ENCODE results near the gene DCAF8.

The DCAF8 gene

DNA sequence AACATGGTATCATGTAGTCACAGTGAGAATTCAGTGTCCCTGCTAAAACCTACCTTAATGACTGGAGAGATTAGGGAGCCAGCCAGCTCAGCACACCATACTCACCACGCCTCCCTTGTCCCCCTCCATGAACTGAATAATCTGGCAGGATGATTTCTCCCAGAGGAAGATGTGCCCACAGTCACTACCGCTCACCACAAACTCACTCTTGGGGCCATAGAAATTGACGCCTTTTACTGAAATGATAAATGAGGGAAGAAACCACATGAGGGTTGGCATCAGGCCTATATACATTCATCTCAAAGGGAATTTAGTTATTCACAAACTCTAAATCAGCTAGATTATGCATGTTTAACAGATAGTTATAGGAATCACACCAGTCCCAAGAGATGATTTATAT lies 39.8 kb downstream of the DCAF8 start:
- DNase-seq: no peak

DNA sequence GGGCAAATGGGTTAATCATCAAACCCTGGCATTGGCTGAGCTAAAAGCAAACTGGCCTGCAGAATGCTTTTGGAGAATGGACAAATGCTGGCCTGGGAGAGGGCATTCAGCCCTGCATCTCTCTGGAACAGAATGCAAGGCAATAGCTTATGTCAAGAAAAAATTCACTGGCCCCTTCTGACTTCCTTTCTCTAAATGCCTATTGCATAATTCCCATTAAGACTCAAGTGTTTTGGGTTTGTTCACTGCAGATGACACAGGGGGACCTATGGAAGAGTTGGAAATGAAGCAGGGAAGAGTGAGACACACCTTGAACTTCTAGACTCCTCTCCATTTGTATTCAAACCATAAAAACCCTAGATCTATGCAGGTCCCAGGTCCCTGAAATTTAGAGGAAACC lies 41.3 kb downstream of the DCAF8 start:
- no peak for DNase-seq

DNA sequence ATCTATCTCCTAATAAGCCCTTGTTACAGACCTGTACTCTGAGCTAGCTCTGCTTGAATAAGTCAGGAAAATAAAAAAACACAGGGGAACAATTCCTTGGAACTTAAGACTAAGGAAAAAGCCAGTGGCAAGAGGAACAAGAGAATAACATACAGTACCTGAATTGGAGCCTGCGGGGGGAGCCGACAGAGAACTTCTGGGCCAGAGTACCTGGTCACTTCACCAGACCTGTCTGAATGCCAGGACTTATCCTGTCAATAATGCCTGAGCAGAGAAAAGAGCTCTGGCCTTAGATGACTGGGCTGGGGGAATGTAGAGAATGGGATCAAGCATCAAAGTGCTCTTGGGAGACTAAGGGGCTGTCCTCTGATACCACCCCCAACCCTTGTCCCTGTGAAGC lies 42.0 kb downstream of the DCAF8 start:
- DNase-seq: no peak

DNA sequence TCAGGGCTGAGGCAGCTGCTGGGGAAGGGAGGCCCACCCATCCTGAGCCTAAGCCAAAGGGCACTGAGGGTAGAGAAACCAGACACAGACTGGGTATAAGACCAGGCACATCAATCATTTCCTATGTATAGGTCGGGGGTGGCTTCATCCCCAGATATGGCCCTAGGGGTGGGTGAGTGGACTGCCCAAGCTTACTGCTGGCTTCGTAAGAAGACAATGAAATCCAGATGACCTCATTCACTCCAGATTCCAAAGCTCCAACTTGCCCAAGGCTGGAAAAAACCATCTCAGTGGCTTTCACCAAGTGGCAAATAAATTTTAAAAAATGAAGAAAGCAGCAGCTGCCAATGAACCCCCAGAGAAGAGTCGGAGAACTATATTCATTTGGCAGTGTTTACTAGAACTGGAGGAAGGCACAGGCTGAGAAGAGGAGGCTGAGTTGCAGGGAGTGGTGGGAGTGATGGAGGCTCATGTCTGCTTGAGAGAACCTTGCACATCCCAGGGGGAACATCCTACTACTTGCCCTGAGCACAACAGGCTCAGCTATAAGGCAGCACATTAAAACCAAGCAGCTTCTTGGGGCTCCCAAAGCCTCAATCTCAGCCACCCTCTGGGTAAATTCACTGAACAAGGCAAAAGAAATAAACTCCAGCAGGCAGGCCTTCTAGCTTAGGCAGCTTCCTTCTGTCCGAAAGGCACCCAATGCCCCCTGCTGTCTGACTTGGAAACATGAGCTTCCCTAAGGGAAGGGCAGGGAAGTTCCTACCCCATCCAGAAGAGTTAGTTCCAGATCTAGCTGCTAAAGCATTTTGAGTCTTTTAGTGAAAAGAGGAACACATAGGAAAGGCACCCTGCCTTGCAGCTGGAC lies 43.1 kb downstream of the DCAF8 start:
- no peak for DNase-seq

DNA sequence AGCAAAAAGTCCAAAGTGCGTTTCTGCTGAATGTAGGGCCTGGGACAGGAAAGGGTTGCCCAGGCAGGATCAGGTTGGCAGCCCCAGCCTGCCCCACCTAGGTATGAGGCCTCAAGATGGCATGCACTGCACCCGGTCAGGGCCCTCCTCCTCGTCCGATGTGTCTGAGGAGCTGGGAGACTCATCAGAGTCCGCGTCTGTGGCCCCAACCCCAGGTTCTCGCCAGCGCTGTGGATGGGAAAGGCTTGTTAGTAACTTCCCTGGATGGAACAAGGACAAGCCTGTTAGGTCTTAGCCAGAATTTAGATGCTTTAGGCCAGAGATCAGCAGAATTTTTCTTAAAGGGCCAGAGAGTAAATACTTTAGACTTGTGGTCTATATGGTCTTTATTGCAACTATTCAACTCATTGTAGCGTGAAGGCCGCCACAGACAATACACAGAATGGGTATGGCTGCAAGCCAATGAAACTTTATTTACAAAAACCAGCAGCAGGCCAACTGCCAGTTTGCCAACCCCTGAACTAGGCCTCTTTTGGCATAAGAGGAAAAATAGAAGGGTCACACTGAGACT lies 44.8 kb downstream of the DCAF8 start:
- no peak for DNase-seq

DNA sequence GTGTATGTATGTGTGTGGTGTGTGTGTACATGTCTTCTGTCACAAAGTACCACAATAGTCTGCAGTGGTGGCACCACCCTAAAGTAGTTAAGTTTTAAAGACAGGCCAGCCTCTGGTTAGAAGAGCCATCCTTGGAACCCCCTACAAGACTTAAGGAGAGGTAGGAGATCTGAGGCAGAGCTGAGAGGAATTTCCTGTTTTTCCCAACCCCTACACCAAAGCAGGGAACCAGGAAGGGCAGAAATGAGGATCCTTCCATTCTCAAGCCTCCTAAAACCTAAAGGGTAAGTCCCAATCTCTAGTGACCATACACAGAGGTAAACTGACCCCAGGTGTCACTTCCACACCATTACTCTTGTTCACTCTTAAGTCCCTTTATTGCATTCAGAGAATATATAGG lies 46.0 kb downstream of the DCAF8 start:
- DNase-seq: no peak

DNA sequence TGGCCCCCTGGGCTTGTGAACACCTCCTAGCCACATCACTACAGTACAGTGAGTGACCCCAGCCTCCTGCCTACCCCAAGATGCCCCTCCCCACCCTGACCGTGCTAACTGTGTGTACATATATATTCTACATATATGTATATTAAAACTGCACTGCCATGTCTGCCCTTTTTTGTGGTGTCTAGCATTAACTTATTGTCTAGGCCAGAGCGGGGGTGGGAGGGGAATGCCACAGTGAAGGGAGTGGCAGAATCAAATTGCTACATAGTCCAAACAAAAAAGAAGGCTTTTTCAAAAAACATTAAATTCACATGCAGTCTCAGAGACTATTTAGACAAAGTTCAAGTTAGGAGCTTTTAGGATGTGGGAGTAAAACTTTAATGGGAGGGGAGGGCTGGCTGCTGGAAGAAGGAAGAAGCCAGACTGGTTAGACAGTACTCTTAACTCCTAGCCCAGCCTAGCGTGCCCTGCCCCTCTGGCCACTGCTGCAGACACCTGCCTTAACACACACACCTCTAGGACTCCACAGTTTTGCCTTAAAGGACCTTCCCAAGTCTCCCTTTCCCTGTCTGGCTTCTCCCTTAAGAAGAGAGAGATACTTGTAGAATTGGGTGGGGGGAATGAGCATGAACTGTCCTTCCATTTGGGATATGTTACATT lies 47.7 kb downstream of the DCAF8 start:
- DNase-seq: no peak

DNA sequence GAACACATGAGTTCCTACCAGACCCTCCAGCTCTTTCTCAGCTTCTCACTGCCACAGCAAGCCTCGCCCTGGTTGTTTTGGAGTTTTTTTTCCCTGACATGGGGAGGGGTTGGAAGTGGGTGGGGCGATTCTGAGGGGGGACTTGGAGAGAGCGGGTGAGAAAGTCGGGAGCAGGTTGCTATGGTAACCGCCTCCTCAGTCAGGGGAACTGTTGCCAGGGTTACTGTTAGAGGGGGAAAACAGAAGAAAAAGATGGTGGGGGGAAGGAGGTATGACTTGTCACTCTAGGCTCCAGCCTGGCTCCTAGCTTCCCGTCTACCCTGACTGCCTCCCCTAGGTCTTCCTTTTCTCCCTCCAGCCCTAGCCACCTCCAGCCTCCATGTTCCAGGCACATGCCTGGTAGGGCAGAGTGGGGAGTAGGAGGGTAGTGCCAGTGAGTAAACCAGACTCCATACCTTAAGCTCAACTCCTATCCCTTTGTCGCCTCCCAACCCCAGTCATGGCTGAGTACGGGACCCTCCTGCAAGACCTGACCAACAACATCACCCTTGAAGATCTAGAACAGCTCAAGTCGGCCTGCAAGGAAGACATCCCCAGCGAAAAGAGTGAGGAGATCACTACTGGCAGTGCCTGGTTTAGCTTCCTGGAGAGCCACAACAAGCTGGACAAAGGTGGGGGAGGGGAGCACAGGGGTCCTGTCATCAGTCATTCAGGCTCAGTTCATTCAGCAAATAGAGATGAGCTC lies 51.1 kb downstream of the DCAF8 start:
- DNase-seq: no peak

DNA sequence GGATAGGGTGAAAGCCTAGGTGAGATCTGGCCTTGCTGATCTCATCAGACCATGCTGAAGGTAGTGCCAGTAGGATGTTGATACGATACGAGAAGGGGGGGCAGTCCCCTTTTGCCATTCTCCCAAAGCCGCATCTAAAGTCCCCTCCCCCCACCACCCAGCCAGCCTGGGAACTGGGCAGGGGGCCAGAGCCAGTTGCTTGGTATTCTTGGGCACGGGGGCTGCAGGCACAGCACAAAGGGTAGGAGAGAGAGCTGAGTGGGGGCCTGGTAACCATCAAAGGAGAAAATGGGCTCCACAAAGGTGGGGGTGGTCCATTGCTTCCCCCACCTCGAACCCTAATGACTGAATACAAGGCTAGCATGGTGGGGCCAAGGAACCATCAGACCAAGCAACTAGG lies 51.8 kb downstream of the DCAF8 start:
- no peak for DNase-seq

DNA sequence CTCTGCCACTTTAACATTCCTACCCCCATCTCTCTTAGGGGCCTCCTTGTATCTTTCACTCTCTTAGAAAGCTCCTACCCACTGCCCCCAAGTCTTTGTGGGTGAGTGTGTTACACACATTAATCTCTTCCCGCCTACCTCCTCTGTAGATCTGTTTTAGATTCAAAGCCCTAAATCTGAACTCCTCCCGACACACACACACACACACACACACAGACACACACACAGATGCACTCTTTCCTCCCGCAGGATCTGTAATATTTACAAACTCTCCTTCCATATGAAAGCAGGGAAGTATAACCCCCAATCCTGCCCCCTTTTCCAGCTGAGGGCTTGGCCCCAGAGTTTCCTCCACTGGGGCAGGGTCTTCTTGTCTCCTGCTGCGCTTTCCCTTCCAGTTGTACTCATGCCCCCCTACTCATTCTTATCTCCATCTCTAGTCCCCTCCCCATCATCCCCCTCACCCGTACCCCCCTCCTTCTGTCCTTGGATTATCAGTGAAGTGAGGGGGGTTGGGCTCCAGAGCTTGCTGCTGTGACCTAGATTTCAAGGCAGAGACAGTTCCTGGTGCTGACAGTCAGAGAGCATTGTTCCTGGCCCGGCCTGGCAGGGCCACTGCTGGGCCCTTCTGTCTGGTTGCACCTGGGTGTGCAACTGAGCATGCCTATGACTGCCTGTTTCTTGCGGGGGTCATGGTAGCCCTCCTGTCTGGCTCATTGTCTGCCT lies 52.9 kb downstream of the DCAF8 start:
- DNase-seq: no peak

DNA sequence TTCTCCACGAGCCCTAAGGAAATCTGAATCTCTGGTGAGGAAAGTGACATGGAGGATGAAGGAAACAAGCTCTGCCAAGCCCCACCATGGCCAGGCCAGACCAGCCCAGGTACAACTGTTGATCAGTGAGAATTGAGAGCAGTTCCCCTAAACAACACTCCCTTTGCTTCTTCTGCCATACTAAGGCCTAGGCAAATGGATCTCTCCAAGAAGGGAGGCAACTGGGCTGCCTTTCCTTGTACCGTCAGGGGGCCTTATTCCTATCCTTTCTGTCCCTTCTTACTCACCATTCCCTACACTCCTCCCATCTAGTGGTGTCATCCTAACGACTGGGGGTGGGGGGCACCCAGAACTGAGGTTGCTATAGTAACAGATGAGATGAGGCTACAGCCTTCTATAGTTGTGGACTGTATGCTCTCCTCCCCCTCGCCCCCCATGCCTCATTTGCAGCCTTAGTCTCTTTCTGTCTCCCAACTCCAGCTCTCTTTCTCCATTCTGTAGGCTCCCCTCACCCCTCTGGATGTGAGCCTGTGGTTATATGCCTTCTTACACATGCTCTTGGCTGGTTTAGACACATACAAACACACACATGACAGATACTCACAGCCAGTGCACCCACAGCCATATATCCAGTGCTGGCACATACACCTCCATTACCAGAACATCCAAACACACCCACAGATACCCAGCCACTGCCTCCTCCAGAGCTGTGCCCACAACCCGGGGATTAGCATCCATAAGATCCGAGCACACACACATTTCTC lies 53.6 kb downstream of the DCAF8 start:
- no peak for DNase-seq

DNA sequence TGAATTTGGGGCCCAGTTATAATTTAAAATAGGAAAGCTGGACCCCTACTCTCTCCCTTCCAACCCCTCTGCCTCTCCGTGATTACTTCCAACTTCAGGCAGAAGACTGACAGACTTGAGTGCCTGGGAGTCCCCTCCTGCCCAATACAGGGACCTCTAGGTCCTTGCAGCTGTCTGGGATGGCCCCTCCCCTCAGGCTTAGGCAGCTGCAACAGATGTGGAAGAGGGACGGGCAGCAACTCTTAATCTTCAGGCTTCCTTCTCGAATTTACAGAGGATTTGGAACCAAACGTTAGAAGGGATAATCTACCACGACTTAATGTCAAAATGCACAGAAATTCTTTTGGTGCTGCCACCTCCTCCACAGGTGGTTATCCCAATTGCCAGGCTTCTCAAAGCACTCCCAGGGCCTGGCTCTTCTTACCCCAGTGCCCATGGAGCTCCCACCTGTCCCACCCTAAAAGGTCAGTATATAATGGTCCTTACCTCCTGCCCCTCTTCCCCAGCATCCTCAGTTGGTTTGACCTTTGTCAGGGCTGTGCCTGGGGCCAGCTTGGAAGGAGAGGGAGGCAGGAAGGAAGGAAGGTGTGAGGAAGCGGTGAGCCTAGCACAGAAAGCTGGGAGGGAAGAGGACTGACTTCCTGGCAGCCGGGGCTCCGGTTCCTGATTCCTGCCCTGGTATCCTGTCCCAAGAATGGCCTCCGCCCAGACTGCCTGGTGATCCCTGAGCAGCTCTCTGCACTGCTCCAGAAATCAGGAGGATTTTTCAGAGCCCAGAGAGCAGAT lies 54.4 kb downstream of the DCAF8 start:
- no peak for DNase-seq

DNA sequence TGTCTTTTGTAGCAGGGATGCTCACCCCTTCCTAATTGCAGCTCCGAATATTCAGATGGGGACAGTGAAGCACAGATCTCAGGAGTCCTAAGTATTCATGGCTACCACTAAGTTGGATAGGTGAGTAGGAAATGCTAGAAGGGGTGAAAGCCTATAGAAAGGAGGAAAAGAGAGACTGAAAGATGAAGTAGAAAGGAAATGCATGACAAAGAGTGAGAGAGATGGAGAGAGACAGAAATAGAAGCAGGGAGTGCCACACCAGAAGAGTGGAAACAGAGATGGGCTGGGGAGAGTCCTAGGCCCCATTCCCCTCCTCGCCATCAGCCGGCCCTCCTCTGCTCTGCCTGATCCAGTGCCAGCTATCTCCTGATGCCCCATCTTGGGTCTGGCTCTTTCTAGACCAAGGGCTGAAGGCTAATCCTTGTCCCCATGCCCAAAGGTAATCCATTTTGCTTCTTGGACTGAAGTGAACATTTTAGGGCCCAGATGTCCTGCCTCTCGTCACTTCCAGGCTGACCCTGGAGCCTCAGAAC lies 55.2 kb downstream of the DCAF8 start:
- DNase-seq: no peak

DNA sequence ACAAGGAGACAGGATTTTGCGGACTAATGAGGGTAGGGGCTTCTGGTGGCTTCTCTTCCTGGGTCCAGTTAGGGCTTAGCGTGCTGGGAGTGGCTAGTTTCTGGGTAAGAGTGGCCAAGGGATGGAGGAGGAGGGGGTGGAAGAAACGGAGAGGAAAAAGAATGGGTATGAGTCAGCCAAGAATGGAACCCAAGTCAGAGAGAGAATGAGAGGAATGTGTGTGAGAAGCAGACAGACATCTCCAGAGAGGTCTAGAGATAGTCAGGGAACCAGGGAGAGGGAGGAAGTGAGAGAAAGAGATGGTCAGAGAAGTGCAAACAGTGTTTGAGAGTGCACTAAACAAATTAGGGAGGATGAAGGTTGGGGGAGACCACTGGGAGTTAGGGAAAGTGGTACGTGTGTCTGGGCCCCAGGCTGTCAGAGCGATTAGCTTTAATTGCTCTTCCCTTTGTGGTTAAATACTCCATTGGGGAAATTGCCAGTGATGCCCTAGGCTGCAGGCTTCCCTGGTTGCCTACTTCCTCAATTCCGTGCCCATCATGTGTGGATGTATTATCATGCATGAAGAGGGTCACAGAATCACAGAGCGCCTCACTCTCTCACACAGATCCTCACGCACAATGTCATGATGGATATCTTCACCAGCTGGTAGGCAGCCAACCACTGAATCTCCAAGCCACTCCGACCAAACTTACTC lies 55.8 kb downstream of the DCAF8 start:
- DNase-seq: no peak

DNA sequence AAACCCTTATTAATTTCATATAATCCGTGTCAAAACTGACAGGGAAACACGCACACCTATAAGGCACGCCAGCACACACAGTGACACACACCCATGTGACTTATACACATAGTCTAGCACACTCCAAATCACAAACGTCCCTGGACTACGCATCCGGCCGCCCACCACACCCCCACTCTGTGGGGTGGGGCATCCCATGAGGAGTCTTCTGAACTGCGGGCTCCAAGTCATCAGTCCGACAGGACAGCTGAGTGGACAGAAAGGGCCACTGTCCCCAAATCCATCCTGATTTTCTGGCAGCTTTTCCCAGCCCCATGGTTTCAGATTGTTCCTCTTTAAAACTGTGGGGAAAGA lies 56.3 kb downstream of the DCAF8 start:
- no peak for DNase-seq

DNA sequence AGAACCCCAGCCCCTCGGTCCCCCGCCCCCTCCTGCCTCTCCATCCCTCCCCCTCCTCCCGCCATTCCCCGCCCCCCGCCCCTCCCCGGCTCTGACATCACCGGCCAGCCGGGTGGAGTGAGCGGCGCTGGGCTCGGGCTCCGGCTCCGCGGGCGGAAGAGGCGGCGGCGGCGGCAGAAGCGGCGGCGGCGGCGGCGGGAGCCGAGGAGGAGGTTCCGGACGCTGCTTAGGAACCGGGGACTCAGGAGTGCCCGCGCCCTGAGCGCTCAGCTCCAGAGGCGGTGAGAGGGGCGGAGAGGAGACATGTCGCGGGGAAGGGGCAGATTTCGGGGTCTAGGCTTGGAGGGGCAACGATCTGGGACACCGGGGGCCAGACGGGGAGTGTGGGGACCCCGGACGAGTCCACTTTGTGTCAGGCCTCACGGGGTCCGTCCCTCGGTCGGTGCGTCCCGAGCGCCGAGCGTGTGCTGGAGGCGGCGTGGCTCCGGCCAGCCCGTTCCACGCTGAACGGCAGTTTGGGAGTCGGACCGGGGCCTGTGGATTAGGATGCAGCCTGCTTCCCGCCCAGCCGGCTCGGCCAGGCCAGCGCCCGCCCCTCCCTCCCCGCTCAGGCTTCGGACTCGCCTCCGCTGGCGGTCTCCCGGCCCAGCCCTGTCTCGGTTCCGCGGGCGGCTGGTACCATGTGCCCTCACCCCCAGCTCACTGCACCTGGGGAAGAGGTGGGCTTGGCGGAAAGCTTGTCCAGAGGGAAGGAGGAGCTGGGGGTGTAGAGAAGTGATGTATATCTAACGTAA lies 56.9 kb downstream of the DCAF8 start, which contains the start of gene PEA15:
Gene PEA15 (plus strand): TSS at position 143 of the 794 bp plus-strand sequence. CDS start 6,161 bp downstream, outside the sequence.
- DNase-seq: no peak

DNA sequence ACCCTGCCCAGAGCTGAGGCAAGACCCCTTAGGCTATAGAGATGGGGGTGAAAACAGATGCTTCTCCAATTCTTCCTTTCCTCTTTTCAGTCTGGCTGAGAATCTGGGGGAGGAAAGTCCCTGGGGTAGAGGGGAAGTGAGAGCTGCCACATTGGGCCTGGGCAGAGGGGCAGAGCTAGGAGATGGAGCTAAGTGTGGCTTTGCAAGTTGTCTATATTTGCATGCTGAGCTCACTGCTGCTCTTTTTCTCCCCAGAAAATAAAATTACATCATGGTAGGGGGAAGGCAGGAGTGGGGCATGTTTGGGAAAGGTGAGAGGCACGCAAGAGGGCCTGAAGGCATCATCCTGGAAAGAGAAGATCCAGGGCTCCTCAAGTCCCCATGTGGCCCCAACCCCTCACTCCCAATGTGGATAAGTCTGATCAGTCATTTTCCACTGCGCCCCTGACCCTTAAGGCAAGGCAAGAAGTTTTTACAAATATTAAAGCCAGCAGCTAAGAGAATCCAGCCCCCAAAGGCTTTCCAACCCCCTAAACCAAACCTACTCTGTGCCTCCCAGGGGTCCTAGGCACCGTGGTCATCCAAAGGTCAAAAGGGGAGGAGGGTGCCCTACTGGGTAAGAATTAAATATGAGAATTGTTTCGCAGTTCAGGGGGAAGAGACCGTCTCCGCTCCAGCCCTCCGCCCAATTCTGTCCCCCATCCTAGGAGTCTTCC lies 57.7 kb downstream of the DCAF8 start:
- DNase-seq: no peak

DNA sequence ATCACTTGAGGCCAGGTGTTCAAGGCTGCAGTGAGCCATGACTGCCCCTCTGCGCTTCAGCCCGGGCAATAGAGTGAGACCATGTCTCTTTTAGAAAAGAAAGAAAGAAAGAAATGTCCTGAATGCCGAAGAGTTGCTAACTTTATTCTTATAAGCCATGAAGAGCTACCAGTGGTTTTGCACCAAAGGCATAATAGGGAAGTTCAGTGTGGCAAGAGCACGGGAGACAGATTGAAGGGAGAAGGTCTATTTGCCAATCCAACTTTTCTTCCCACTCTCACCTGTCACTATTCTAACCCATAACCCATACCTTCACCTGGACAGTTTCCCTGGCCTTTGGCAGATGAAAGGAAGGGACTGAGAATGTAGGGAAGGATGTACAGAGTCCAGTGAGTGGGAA lies 61.6 kb downstream of the DCAF8 start:
- no peak for DNase-seq

DNA sequence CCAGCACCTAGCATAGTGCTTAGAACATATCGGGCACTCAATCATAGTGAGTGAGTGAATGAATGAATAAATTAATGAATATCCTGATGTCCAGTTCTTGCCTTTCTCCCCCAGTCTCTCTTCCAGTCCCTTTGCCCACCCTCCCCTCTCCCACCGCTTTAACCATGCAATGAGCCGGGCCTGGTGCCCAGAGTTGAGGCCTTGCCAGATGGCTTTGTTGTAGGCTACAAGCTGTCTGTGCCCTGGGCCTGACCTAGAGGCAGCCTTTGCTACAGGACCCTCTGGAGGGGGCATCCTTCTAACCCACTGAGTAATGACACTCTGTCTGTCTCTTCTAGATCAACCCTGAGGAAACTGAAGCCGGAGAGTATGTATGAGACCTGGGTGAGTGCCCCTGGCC lies 65.1 kb downstream of the DCAF8 start:
- DNase-seq: no peak

All from NCI-H1417 treated with DMSO at 0.1 percent for 48 hours (cell line).